ENCODE data around the gene SARDH. TPM values are rescaled to one million over a fixed set of nuclear protein-coding genes. Genes with fewer than 3 reads are reported as not detected.

SARDH gene
- total RNA-seq, 1 experiment from 2014 or later, result 5.3 TPM

- Histone ChIP-seq H3K79me2 (ENCODE audit: insufficient read depth, low read length) (no peaks in the 10 kb centered on the region), H4K91ac (ENCODE audit: insufficient read length, low read depth, low read length) (no peak overlapping the region), H3K79me1 (ENCODE audit: insufficient read depth, low read depth, low read length, poor library complexity, severe bottlenecking) (no peaks in the 10 kb centered on the region), H3K9ac (ENCODE audit: extremely low read depth, insufficient read length, low read length) (no peak overlapping the region), H2BK12ac (ENCODE audit: insufficient read length, low read depth, low read length) (no peak overlapping the region), H2BK120ac (ENCODE audit: low read depth, low read length, poor library complexity, severe bottlenecking) (no peak overlapping the region), H4K5ac (ENCODE audit: insufficient read length, low read depth, low read length) (no peak overlapping the region), H3K27me3 (ENCODE audit: insufficient read depth, low read length) (no peaks in the 10 kb centered on the region), H4K8ac (replicated peaks; ENCODE audit: insufficient read length, low read depth, low read length) (no peak overlapping the region), H2BK5ac (ENCODE audit: insufficient read length, low read length) (no peak overlapping the region), H3K4me2 (ENCODE audit: insufficient read depth, insufficient read length, low read length) (no peak overlapping the region), H3T11ph (ENCODE audit: low read length) (no peak overlapping the region), H3K4me1 (ENCODE audit: insufficient read depth, low read length) (no peaks in the 10 kb centered on the region), H3K23me2 (ENCODE audit: insufficient read length, low read depth, low read length, poor library complexity, severe bottlenecking) (peaks cover 4% of the 10 kb centered on the region), H3K27ac (ENCODE audit: insufficient read length, low read depth, low read length) (no peak overlapping the region), H3K14ac (ENCODE audit: insufficient read depth, low read length) (no peak overlapping the region), H2AFZ (ENCODE audit: low read length) (no peak overlapping the region), H3K23ac (ENCODE audit: insufficient read length, low read depth, low read length) (no peak overlapping the region), H2BK15ac (ENCODE audit: low read depth, low read length) (no peak overlapping the region), H3K9me3 (ENCODE audit: control insufficient read depth, low read depth, low read length) (no peaks in the 10 kb centered on the region), H3K18ac (ENCODE audit: insufficient read length, low read depth, low read length) (no peak overlapping the region), H4K20me1 (ENCODE audit: control insufficient read depth, insufficient read depth, insufficient read length) (no peaks in the 10 kb centered on the region), H2BK20ac (ENCODE audit: low read depth, low read length, poor library complexity, severe bottlenecking) (no peak overlapping the region), H3K4ac (ENCODE audit: low read depth, low read length) (no peak overlapping the region), H2AK5ac (ENCODE audit: insufficient read length, low read length) (no peak overlapping the region), H3K56ac (ENCODE audit: insufficient read length, low read depth, low read length) (no peak overlapping the region)
- H3K36me3 Mint-ChIP-seq (ENCODE audit: insufficient read depth in 1 of 3, low read depth in 3 of 3), result no peaks in the 10 kb centered on the region
- no peak overlapping the region for H3K4me3 Mint-ChIP-seq
- DNase-seq, result no peak
- peaks cover 2 to 20% of the 10 kb centered on the region in 2 experiments for H3K4me1 Mint-ChIP-seq
- no CpG with 5 or more reads among the region's 12 CpGs for WGBS (ENCODE audit: extremely low coverage, insufficient read length, low lambda C conversion rate)
- no peaks in the 10 kb centered on the region; the same call in 1 of the 2 replicates for H3K27me3 Mint-ChIP-seq (ENCODE audit: low read depth)
- H3K27ac Mint-ChIP-seq, result no peak overlapping the region
- no peaks in the 10 kb centered on the region for H3K9me3 Mint-ChIP-seq
- TF ChIP-seq CTCF (conservative IDR thresholded peaks at IDR 0.05), result no peak
Measured at GRCh38 chr9:133706307-133707050, 31.7 kb downstream of the SARDH start.

Data from H9 (cell line).